ENCODE results near the gene TMEM106B. TPM values are rescaled to one million over a fixed set of nuclear protein-coding genes. Genes with fewer than 3 reads are reported as not detected.
A peak's percentile ranks its signal among the peaks of the same experiment; 100 is the strongest.

Gene TMEM106B
- total RNA-seq, 1 experiment from 2014 or later: 33.1 TPM

DNA sequence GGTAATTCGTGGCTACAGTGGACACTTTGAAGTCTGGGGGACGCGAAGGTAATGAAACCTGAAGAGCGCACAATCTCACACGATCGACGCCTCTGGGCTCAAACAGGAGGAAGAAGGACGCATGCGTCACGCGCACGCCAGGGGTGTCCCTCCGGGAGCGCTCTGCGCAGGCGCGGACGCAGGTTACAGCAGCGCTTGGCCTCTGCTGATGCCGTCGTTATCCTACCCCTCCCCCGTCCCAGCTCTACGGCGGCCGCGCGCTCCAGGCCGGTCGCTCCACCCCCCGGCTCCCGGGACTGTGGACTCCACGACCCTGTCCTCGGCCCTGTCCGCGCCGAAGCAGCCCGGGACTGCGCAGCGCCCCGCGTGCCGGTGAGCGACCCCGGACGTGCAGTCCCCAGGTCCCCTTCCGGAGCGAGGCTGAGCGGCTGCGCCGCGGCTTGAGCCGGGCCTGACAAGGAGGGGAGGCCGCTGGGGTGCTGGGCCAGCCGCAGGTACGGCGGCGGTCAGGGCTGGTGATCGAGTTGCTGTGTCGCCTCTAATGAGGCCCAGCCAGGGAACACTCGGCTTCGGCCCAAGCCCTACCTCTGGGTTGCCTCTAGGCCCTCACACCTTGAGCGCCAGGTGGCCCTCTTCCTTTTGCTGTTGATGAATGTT, at the start of gene TMEM106B (continued):
- TF ChIP-seq ZBTB33 (IDR thresholded peaks at IDR 0.05; ENCODE audit: extremely low read depth, insufficient replicate concordance, low read length) (peak; percentile 62), TCF7L2 (IDR thresholded peaks at IDR 0.05; ENCODE audit: borderline replicate concordance, extremely low read depth, insufficient read depth, insufficient read length) (peak; percentile 44), POLR2A (IDR thresholded peaks at IDR 0.05; ENCODE audit: borderline replicate concordance, extremely low read depth, insufficient read depth, insufficient read length) (no peak)

DNA sequence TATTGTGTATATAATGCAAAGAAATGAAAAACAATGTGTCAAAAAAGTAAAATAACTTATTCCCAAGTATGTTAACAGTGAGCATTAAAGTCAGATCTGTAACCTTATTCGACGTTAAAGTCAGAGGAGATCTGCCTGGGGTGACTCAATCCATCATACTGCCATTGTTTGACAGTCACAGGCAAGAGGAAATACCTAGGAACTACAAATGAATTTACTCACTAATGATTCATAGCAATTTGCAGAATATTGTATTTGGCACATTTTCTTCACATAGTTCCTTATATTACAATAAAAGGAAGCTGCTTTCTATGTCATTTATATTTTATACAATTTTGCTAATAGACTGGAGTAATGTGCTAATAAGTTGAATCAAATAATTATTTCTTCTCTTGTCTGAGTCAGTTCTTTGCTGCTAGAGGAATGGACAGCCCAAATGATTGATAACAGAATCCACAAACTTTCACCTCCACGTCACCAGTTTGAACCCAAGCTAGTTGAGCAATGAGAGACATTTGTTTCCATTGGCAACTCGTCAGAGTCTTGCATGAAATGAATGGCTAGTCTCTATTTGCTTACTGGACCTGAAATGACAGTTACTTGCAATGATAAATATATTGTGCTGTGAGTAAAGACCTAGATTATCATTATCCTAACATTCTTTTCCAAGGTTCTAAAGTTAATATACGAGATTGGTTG, 48.5 kb upstream of the TMEM106B start:
- H3K9me2 ChIP-seq (ENCODE audit: insufficient read depth): no peaks in the 10 kb centered on the region
- ATAC-seq: no peak
- intact Hi-C loops (cut with micrococcal nuclease): no loop called here
- no peak for TF ChIP-seq EZH2 (IDR thresholded peaks at IDR 0.05)
- no peak for TF ChIP-seq ELF1 (IDR thresholded peaks at IDR 0.05; ENCODE audit: borderline replicate concordance, low read depth)
- no peak for TF ChIP-seq FOSL1 (IDR thresholded peaks at IDR 0.05; ENCODE audit: low read depth)
- TF ChIP-seq, protein P1, sequence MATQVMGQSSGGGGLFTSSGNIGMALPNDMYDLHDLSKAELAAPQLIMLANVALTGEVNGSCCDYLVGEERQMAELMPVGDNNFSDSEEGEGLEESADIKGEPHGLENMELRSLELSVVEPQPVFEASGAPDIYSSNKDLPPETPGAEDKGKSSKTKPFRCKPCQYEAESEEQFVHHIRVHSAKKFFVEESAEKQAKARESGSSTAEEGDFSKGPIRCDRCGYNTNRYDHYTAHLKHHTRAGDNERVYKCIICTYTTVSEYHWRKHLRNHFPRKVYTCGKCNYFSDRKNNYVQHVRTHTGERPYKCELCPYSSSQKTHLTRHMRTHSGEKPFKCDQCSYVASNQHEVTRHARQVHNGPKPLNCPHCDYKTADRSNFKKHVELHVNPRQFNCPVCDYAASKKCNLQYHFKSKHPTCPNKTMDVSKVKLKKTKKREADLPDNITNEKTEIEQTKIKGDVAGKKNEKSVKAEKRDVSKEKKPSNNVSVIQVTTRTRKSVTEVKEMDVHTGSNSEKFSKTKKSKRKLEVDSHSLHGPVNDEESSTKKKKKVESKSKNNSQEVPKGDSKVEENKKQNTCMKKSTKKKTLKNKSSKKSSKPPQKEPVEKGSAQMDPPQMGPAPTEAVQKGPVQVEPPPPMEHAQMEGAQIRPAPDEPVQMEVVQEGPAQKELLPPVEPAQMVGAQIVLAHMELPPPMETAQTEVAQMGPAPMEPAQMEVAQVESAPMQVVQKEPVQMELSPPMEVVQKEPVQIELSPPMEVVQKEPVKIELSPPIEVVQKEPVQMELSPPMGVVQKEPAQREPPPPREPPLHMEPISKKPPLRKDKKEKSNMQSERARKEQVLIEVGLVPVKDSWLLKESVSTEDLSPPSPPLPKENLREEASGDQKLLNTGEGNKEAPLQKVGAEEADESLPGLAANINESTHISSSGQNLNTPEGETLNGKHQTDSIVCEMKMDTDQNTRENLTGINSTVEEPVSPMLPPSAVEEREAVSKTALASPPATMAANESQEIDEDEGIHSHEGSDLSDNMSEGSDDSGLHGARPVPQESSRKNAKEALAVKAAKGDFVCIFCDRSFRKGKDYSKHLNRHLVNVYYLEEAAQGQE (IDR thresholded peaks at IDR 0.05; ENCODE audit: low read depth): no peak
- TF ChIP-seq SRF (IDR thresholded peaks at IDR 0.05; ENCODE audit: low read depth): no peak
- no peak for TF ChIP-seq ZFX (IDR thresholded peaks at IDR 0.05)
- TF ChIP-seq YY1 (IDR thresholded peaks at IDR 0.05; ENCODE audit: extremely low read depth, insufficient replicate concordance, low read depth, low read length): no peak
- TF ChIP-seq CEBPB (IDR thresholded peaks at IDR 0.05; ENCODE audit: low read depth): no peak
- TF ChIP-seq ATF3 (IDR thresholded peaks at IDR 0.05): no peak
- TF ChIP-seq CTCF (IDR thresholded peaks at IDR 0.05 in 2 of 3, conservative IDR thresholded peaks at IDR 0.05 in 1 of 3; ENCODE audit: borderline replicate concordance in 1 of 3, insufficient read depth in 1 of 3, low read depth in 2 of 3, low read length in 2 of 3): no peak
- TF ChIP-seq MAX (IDR thresholded peaks at IDR 0.05): no peak
- TF ChIP-seq SP1 (IDR thresholded peaks at IDR 0.05; ENCODE audit: low read depth): no peak
- no peak for TF ChIP-seq POLR2AphosphoS5 (IDR thresholded peaks at IDR 0.05; ENCODE audit: low read depth, low read length)
- TF ChIP-seq CBX3 (IDR thresholded peaks at IDR 0.05; ENCODE audit: low read depth): no peak

More for the DNA sequence above, 48.5 kb upstream of the TMEM106B start:
- no TSS peak for BruUV-seq (replicated peaks)
- Histone ChIP-seq H3K27ac (ENCODE audit: low read depth, low read length) (no peak overlapping the region), H4K20me1 (ENCODE audit: insufficient read depth) (no peaks in the 10 kb centered on the region), H3K9ac (ENCODE audit: low read length) (no peak overlapping the region), H3K4me2 (ENCODE audit: low read length) (no peak overlapping the region), H3K79me2 (ENCODE audit: insufficient read depth, low read length) (no peaks in the 10 kb centered on the region), H3K4me3 (replicated peaks in 1 of 2; ENCODE audit: low read depth in 1 of 2, low read length in 2 of 2) (no peak overlapping the region), H3K4me1 (ENCODE audit: control insufficient read depth in 1 of 2, insufficient read depth in 2 of 2, low read length in 2 of 2) (no peaks in the 10 kb centered on the region), H3K9me3 (ENCODE audit: control insufficient read depth in 1 of 2, insufficient read depth in 1 of 2, low read depth in 1 of 2, low read length in 2 of 2) (no peaks in the 10 kb centered on the region), H3K36me3 (ENCODE audit: control insufficient read depth in 1 of 2, insufficient read depth in 2 of 2, low read length in 2 of 2) (no peaks in the 10 kb centered on the region), H2AFZ (ENCODE audit: low read depth, low read length, poor library complexity, severe bottlenecking) (no peak overlapping the region), H3K27me3 (ENCODE audit: insufficient read depth, low read length) (no peaks in the 10 kb centered on the region)
- CTCF ChIA-PET: no interaction called here
- POLR2A ChIA-PET: no interaction called here
- RAD21 ChIA-PET (ENCODE audit: low non-redundant PET in 1 of 2, low total read pairs in 2 of 2, uncharacterized antibody in 2 of 2, unreplicated experiment in 2 of 2): no interaction called here
- DNase-seq (ENCODE audit: low read depth, low spot score): no peak

Measured in HCT116 (cell line).